ENCODE results near the gene MLX. TPM values are rescaled to one million over a fixed set of nuclear protein-coding genes. Genes with fewer than 3 reads are reported as not detected.
A peak's percentile ranks its signal among the peaks of the same experiment; 100 is the strongest.

MLX gene
- total and polyA plus RNA-seq, 2 of the 8 experiments (the other 6 are each of a cell fraction or from before 2014, with no cell fraction given): 27.0 to 27.5 TPM

DNA sequence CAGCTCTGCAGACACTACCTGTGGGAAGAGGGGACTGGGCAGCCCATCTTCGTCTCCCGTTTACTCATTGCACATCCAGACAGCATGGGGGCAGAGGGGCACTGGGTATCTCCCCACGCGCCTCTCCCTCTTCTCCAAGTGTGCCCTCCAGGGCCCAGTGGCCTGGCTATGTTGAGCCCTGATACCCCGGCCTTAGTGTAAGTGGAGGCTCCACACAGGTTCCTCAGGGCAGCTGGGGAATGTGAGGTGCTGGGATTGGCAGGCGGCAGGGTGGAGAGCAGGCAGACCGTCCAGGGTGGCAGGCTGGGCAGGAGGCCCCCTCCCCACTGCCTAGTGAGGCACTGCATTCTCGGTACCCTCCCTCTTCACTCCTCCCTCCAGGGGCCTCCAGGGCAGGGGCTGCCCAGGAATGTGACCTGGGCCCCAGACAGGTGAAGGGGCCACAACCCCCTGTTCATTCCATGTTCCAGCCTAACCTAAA is 44.1 kb upstream of the MLX start:
- no peak for TF ChIP-seq BRCA1 (IDR thresholded peaks at IDR 0.05; ENCODE audit: low read depth, low read length)
- TF ChIP-seq BCL11A (IDR thresholded peaks at IDR 0.05; ENCODE audit: low read depth in 2 of 2, low read length in 2 of 2): no peak
- TF ChIP-seq JUN (IDR thresholded peaks at IDR 0.05; ENCODE audit: low read depth, low read length): no peak
- no peak for TF ChIP-seq ASH2L (IDR thresholded peaks at IDR 0.05; ENCODE audit: low read length)
- TF ChIP-seq POLR2AphosphoS5 (IDR thresholded peaks at IDR 0.05; ENCODE audit: low read depth, low read length): 0 out of 2 replicates have a peak, but pooled peaks have one; percentile 32
- no peak for TF ChIP-seq RNF2 (IDR thresholded peaks at IDR 0.05; ENCODE audit: borderline replicate concordance, low read depth, low read length, missing control alignments, poor library complexity, severe bottlenecking)
- TF ChIP-seq TEAD4 (IDR thresholded peaks at IDR 0.05; ENCODE audit: low read depth, low read length): no peak
- Histone ChIP-seq H2BK15ac (ENCODE audit: low read length) (no peak overlapping the region), H4K91ac (replicated peaks; ENCODE audit: insufficient read length, low read length) (no peak overlapping the region), H2BK20ac (ENCODE audit: low read length) (no peak overlapping the region), H3K27me3 (replicated peaks in 1 of 4; ENCODE audit: control insufficient read depth in 3 of 4, extremely low read depth in 1 of 4, insufficient read depth in 3 of 4, low read length in 3 of 4) (no peaks in the 10 kb centered on the region; a peak in 3 of 7 replicates), H3K23me2 (ENCODE audit: low read depth, low read length) (no peaks in the 10 kb centered on the region), H3K9me3 (ENCODE audit: insufficient read depth in 2 of 2, low read depth in 1 of 2, low read length in 1 of 2) (no peaks in the 10 kb centered on the region), H2AFZ (ENCODE audit: low read length) (no peak overlapping the region), H2BK5ac (ENCODE audit: low read depth, low read length) (no peak overlapping the region), H3K27ac (ENCODE audit: low read depth, low read length) (no peak overlapping the region), H2BK12ac (ENCODE audit: low read depth, low read length) (no peak overlapping the region), H3K79me2 (ENCODE audit: control insufficient read depth in 1 of 2, insufficient read depth in 2 of 2, low read length in 2 of 2) (no peaks in the 10 kb centered on the region), H4K8ac (ENCODE audit: extremely low read depth, insufficient read depth, low read length) (no peak overlapping the region), H4K20me1 (replicated peaks in 1 of 2; ENCODE audit: control insufficient read depth in 1 of 2, insufficient read depth in 2 of 2, low read length in 2 of 2) (peaks cover 2 to 7% of the 10 kb centered on the region in 2 experiments), H3K79me1 (ENCODE audit: low read depth, low read length) (no peaks in the 10 kb centered on the region), H3K36me3 (ENCODE audit: control insufficient read depth in 2 of 4, insufficient read depth in 4 of 4, low read length in 3 of 4) (peaks cover 3 to 9% (median 5%) of the 10 kb centered on the region in 4 experiments; a peak in 5 of 8 replicates), H3K4me2 (ENCODE audit: insufficient read depth in 1 of 2, low read depth in 2 of 2, low read length in 2 of 2) (no peak overlapping the region), H3K56ac (replicated peaks; ENCODE audit: insufficient read length, low read depth, low read length) (no peak overlapping the region), H3K14ac (ENCODE audit: insufficient read length) (no peak overlapping the region), H2AK5ac (ENCODE audit: low read depth, low read length) (no peak overlapping the region), H3K9ac (replicated peaks in 1 of 4; ENCODE audit: extremely low read depth in 1 of 4, low read depth in 3 of 4, low read length in 3 of 4) (no peak overlapping the region), H3K4ac (replicated peaks; ENCODE audit: insufficient read length, low read depth, low read length) (no peak overlapping the region), H3K18ac (ENCODE audit: extremely low read depth, low read length) (no peak overlapping the region), H3K23ac (ENCODE audit: insufficient read length) (no peak overlapping the region), H3K4me3 (ENCODE audit: extremely low read depth in 1 of 4, insufficient read depth in 2 of 4, low read depth in 3 of 4, low read length in 4 of 4) (no peak overlapping the region), H4K5ac (ENCODE audit: insufficient read length, low read depth, low read length) (no peak overlapping the region), H3K4me1 (replicated peaks in 1 of 4; ENCODE audit: control insufficient read depth in 3 of 4, insufficient read depth in 4 of 4, low read length in 3 of 4) (peaks cover 6 to 18% (median 15%) of the 10 kb centered on the region in 4 experiments), H2BK120ac (replicated peaks; ENCODE audit: low read depth, low read length) (no peak overlapping the region)
- FAIRE-seq: no peak
- CTCF ChIA-PET (ENCODE audit: partially characterized antibody): interaction anchor here (2.0 kb wide), 1 partner anchor 81 kb away, joined by 5 read pairs; no protein-coding TSS in a partner anchor
- POLR2A ChIA-PET (ENCODE audit: partially characterized antibody): interaction anchor here (0.7 to 0.9 kb wide), 2 partner anchors 11 to 15 kb away, joined by 3 read pairs; no protein-coding TSS in a partner anchor
- WGBS, 2 experiments (ENCODE audit: extremely low coverage in 1 of 2, insufficient coverage in 1 of 2, insufficient read length in 1 of 2, insufficient replicate concordance in 2 of 2, low coverage in 1 of 2, low lambda C conversion rate in 2 of 2, missing lambda C conversion rate in 1 of 2): 88% methylated on average over 6 of the region's 8 CpGs; no CpG with 5 or more reads in 1 of the 2 experiments
- no peak for DNase-seq (ENCODE audit: low read depth in 1 of 2, low spot score in 2 of 2)
